ENCODE results near the gene TRAP1. TPM values are rescaled to one million over a fixed set of nuclear protein-coding genes. Genes with fewer than 3 reads are reported as not detected.

TRAP1 gene
- total RNA-seq, 3 donors from 2014 or later = 56.9 to 94.5 (median 69.1) TPM

- TF ChIP-seq, protein P1, sequence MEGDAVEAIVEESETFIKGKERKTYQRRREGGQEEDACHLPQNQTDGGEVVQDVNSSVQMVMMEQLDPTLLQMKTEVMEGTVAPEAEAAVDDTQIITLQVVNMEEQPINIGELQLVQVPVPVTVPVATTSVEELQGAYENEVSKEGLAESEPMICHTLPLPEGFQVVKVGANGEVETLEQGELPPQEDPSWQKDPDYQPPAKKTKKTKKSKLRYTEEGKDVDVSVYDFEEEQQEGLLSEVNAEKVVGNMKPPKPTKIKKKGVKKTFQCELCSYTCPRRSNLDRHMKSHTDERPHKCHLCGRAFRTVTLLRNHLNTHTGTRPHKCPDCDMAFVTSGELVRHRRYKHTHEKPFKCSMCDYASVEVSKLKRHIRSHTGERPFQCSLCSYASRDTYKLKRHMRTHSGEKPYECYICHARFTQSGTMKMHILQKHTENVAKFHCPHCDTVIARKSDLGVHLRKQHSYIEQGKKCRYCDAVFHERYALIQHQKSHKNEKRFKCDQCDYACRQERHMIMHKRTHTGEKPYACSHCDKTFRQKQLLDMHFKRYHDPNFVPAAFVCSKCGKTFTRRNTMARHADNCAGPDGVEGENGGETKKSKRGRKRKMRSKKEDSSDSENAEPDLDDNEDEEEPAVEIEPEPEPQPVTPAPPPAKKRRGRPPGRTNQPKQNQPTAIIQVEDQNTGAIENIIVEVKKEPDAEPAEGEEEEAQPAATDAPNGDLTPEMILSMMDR (IDR thresholded peaks at IDR 0.05) = no peak
- DNase-seq (no peak), ATAC-seq (no peak)
Measured at GRCh38 chr16:3744018-3744417, 26.7 kb upstream of the TRAP1 start.

DNA sequence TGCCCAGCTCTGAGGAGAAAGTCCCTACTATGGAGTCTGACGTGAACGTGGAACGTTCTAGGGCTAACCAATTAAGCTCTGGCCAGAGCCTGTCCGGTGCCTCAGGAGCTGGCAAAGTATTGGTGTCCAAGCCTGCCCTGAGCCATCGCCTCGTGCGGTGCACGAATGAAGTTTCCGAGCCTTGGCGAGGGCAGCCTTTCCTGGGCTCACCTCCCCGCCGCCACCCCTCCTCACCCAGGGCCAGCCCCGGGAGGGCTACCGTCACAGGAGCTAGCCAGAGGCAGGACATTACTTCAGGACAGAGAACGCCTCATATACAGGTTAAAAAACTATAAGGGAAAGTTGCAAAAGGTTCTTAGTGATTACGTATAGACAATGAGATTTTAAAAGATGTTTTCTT is 23.6 kb upstream of the TRAP1 start:
- no peak overlapping the region for H3K4me3 ChIP-seq
- DNase-seq (no peak), ATAC-seq (no peak)
- TF ChIP-seq, protein P1 (IDR thresholded peaks at IDR 0.05) = no peak
- peaks cover 8% of the 10 kb centered on the region for H3K36me3 ChIP-seq (ENCODE audit: low read depth)
- no peaks in the 10 kb centered on the region for H3K9me3 ChIP-seq
- intact Hi-C loops (cut with DNase I, micrococcal nuclease) = no loop called here
- peaks cover 11% of the 10 kb centered on the region for H3K4me1 ChIP-seq (ENCODE audit: low read depth)

More at GRCh38 chr16:3744018-3744417, 26.7 kb upstream of the TRAP1 start:
- intact Hi-C loops (cut with DNase I, micrococcal nuclease) = no loop called here
- Histone ChIP-seq H3K9me3 (no peaks in the 10 kb centered on the region), H3K36me3 (ENCODE audit: low read depth) (peaks cover 7% of the 10 kb centered on the region), H3K4me3 (no peak overlapping the region), H3K4me1 (ENCODE audit: low read depth) (peaks cover 11% of the 10 kb centered on the region)

DNA sequence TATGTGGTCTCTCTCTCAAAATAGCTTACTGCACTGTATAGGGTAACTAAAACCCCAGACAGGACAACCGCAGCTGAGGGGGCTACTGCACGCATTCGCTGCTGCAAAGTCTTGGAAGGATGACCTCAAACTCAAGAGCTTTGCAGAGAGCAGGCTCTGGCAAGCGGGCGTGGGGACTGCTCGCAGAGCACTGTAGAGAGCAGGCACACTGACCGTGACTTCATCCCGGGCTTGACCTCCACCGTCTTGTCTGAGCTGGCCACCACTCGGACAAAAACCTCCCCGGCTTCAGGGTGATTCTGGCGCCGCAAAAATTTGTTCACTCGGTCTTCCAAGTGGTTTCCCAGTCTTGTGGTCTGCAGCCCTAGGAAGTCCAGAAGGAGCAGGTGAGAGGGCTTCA is 22.9 kb upstream of the TRAP1 start:
- ATAC-seq (no peak), DNase-seq (no peak)
- intact Hi-C loops (cut with DNase I, micrococcal nuclease) = no loop called here

DNA sequence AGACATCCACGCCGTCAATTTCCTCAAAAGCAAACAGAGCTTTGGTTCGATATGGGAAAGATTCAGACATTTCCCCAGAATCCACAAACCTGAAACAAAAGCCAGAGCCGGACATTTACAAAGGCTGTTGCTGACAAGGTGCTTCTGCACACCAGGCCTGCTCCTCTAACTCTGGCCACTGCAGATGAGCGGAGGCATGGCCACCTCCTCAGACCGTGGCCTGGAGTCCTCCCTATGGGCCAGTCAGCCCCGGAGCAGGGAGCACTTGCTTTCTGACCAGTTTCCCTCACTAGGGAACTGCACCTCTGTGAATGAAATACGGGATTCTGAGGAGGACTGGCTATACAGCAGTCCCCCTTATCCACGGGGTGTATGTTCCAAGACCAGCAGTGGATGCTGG is 22.3 kb upstream of the TRAP1 start:
- H3K9me3 ChIP-seq = no peaks in the 10 kb centered on the region
- peaks cover 11% of the 10 kb centered on the region for H3K4me1 ChIP-seq (ENCODE audit: low read depth)
- TF ChIP-seq, protein P1 (IDR thresholded peaks at IDR 0.05) = no peak
- no peak overlapping the region for H3K4me3 ChIP-seq
- no peak for DNase-seq
- ATAC-seq = no peak
- H3K36me3 ChIP-seq (ENCODE audit: low read depth) = peaks cover 18% of the 10 kb centered on the region
- intact Hi-C loops (cut with DNase I, micrococcal nuclease) = no loop called here

More for the DNA sequence above, 22.9 kb upstream of the TRAP1 start:
- Histone ChIP-seq H3K4me3 (no peak overlapping the region), H3K9me3 (no peaks in the 10 kb centered on the region), H3K36me3 (ENCODE audit: low read depth) (peaks cover 15% of the 10 kb centered on the region), H3K4me1 (ENCODE audit: low read depth) (peaks cover 11% of the 10 kb centered on the region)
- TF ChIP-seq, protein P1 (IDR thresholded peaks at IDR 0.05) = no peak

- no peak for DNase-seq
- Histone ChIP-seq H3K4me1 (ENCODE audit: low read depth) (peaks cover 7% of the 10 kb centered on the region), H3K4me3 (no peak overlapping the region), H3K36me3 (ENCODE audit: low read depth) (peaks cover 21% of the 10 kb centered on the region), H3K9me3 (no peaks in the 10 kb centered on the region)
- TF ChIP-seq, protein P1 (IDR thresholded peaks at IDR 0.05) = no peak
- no peak for ATAC-seq
- intact Hi-C loops (cut with DNase I, micrococcal nuclease) = no loop called here
Measured at GRCh38 chr16:3738541-3738940, 21.2 kb upstream of the TRAP1 start.

DNA sequence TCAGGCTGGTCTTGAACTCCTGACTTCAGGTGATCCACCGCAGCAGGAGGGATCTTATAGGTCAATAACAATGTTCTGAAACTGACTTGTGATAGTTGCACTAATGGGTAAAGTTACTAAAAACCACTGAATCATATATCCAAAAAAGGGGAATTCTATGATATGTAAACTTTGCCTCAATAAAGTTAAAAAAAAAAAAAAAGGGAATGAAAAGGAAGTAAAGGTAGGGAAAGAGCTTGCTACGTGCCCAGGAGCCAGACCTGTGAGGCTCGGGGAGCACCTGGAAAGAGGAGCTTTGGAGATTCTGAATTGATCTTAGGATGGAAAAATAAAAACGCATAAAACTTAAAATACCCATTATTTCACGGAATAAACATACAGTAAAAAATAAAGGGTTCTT is 20.8 kb upstream of the TRAP1 start:
- intact Hi-C loops (cut with DNase I, micrococcal nuclease) = no loop called here
- ATAC-seq (no peak), DNase-seq (no peak)

More for the DNA sequence above, 20.8 kb upstream of the TRAP1 start:
- H3K9me3 ChIP-seq = no peaks in the 10 kb centered on the region
- H3K36me3 ChIP-seq (ENCODE audit: low read depth) = peaks cover 21% of the 10 kb centered on the region
- H3K4me3 ChIP-seq = no peak overlapping the region
- TF ChIP-seq, protein P1 (IDR thresholded peaks at IDR 0.05) = no peak
- H3K4me1 ChIP-seq (ENCODE audit: low read depth) = peaks cover 3% of the 10 kb centered on the region
